Body of pancreas (tissue), 4 donors: ENCODE measurements around the gene RFX8.

Experiments
- POLR2A ChIP-seq, 3 donors: fragments of 450-650 bp; IDR thresholded peaks; one replicate each; pipeline ENCODE4 v1.6.1; 2016; ENCODE audit warnings: antibody characterized with exemption in 3 of 3, mild to moderate bottlenecking in 2 of 3
- TF ChIP-seq, protein P1 (sequence below), 7 experiments: fragments of 450-650 bp in 4 of 7; fragments of 200-600 bp in 3 of 7; sonication (generic) in 3 of 7; IDR thresholded peaks; one replicate each; pipeline ENCODE4 v1.5.1; 2016 to 2019; ENCODE audit warnings: antibody characterized with exemption in 7 of 7

DNA sequence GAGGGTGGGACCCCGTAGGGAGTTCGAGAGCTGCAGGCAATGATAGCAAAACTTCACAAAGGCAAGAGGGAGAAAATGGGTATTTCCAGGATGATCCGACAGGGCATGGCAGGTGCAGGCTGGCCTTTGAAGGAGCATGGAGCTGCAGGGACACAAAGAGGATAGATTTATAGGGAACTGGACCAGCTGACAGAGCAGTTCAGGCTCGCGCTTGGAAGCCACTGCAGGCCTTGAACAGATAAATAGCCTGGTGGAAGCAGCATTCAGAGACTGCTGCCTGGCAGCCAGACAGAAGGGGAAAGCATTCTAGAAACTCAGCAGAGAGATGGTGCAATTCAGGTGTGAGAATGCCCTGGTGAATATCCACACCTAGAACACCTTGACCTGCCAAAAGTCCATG, 58.3 kb downstream of the RFX8 start:
- TF ChIP-seq, protein P1, sequence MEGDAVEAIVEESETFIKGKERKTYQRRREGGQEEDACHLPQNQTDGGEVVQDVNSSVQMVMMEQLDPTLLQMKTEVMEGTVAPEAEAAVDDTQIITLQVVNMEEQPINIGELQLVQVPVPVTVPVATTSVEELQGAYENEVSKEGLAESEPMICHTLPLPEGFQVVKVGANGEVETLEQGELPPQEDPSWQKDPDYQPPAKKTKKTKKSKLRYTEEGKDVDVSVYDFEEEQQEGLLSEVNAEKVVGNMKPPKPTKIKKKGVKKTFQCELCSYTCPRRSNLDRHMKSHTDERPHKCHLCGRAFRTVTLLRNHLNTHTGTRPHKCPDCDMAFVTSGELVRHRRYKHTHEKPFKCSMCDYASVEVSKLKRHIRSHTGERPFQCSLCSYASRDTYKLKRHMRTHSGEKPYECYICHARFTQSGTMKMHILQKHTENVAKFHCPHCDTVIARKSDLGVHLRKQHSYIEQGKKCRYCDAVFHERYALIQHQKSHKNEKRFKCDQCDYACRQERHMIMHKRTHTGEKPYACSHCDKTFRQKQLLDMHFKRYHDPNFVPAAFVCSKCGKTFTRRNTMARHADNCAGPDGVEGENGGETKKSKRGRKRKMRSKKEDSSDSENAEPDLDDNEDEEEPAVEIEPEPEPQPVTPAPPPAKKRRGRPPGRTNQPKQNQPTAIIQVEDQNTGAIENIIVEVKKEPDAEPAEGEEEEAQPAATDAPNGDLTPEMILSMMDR (IDR thresholded peaks at IDR 0.05): no peak
- no peak for TF ChIP-seq POLR2A (IDR thresholded peaks at IDR 0.05)
